ENCODE results near the gene IFT43.
"Not testable (repeated sequence)": the region's sequence is repeated elsewhere in the genome, so short reads cannot be mapped to it uniquely, and the experiment has no call there.

Gene IFT43

DNA sequence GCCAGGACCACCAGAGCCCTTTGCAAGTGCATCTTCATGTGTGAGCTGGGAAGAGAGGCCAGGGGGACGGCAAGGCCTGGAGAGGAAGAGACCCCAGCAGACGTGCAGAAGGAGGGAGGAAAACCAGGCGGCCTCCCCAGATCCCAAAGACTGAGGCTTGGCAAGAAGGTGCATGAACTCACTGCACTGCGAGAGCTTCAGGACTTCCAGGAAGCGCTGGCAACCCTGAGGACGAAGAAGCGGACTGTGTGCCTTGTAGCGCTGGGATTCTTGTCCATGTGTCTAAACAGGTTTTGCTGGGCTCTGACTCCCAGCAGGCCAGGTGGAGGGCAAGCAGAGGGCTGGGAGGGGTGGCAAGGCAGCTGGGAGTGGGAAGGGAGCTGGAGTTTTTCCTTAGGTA, 4.7 kb upstream of the IFT43 start:
- no peak for DNase-seq (ENCODE audit: low read depth, low spot score)

DNA sequence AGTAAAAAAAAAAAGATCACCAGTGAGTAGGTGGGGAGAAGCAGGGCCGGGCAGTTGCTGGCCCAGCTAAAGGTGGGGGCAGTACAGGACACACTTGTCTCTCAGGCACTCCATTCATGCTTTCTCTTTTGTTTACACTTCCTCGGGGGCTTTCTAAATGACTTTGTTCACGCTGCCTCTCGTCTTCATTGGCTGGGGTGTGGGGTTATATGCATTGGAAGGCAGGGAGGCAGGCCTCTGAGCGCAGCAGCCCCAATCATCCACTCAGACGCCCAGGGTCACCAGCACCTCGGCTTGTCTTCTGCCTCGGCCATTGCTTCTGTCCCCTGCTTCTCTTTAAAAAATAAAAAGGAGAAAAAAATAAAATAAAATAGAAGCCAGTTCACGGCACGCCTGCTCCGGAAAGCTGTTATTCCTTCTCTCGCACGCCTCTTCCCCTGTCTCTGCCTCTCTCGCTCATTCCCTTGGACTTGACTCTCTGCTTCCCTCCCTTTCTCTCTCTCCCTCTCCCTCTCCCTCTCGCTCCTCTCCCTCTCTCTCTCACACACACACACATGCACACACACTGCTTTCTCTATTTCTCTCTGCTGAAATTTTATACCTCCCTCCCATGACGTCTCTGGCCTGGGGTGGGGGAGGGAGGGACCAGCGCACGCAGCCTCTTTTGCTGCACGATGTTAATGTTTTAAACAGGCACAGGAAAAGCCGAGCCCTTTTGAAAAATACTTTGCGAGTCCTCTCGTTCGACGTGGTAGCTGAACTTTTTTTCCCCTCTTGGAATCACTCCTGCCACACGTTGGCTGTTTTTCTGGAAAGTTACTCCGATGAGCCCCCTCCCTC, 3.9 kb upstream of the IFT43 start, which contains the start of gene TGFB3:
Gene TGFB3, minus strand, starts transcription at position 570 of the 840 bp plus-strand sequence. CDS start 1,102 bp downstream, outside the sequence.
- no peak for DNase-seq (ENCODE audit: low read depth, low spot score)

DNA sequence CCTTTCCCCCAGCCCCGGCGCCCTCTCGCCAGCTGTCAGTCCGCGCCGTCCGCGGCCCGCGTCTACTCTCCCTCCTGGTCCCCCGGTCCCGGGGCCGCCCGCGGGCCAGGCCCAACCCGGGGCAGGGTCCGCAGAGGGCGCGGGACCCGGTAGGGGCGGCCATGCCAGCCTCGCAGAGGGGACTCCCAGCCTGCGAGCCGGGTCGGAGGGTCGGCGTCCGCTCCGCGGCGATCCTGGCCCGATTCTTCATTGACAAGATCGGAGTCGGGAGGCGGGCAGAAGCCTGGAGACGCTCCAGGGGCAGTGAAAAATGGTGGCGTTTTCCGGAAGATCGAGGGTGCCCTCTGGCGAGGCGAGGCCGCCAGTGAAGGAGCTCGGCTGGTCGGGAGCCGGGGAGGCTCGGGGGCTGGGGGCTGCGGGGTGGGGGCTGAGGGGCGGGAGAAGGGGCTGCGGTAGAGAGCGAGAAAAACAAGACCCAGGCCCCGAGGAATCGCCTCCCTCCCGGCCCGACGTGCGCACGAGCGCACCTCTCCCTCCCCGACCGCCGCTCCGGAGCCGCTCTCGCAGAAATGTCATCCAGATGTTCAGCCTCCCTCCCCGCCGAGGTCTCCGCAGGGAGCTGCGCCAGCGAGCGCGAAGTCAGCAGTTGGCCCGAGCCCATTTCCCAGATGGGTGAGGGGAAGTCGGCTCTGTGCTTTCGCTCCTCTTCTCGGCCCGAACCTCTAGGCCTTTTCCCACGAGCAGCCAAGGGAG, 3.1 kb upstream of the IFT43 start:
- DNase-seq (ENCODE audit: low read depth, low spot score): no peak

DNA sequence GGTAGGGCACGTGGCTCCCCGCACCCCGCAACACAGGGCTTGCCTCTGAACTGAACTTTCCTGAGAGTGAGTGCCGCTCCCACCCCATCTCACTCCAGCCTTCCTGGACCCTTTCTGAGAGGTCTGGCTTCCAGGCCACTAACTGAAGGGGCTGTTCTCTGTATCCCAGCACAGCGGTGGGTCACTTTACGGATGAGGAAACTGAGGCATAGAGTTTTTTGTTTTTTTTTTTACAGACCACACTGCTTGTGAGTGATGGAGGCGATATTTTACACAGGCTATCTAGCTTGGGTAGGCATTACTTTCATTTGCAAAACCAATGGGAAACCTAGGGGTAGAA, 2.6 kb upstream of the IFT43 start:
- DNase-seq (ENCODE audit: low read depth, low spot score): no peak

GRCh38 chr14:75984674-75985073, 889 bp upstream of the IFT43 start:
- no peak for DNase-seq (ENCODE audit: low read depth, low spot score)

GRCh38 chr14:75986439-75986765, 839 bp downstream of the IFT43 start:
- no peak for DNase-seq (ENCODE audit: low read depth, low spot score)

DNA sequence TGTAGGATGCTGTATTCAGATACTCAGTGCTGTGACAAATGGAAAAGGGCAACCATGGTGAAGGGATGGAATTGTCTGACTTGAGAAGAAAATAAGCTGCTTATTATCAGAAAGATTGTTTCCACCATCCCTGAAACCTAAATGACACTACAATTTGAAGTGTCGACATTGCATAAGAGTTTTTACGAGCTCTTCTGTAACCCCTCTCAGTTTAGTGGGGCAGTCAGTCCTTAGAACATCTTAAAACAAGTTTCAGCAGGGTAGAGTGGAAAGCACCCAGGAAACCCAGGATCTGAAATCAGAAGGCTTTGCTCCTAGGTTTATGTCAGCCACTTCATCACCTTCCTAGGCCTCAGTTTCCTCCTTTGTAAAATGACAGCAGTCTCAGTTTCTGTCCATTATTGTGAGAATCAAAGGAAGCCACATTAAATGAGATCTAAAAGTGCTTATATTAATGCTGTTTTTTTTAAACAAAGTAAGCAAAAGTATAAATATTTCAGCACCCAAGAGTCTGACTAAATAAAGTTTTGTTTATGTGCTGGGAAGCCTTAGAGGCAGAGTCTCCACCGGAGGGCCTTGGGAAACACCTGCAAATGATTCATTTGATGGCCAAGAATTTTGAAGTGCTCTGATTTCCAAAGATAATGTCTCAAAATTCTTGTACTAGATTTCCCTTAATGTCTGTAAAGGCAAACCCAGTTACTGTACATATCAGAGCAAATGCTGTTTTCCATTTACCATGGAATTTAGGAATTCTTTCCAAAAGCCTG, 1.8 kb downstream of the IFT43 start:
- DNase-seq (ENCODE audit: low read depth, low spot score): no peak

DNA sequence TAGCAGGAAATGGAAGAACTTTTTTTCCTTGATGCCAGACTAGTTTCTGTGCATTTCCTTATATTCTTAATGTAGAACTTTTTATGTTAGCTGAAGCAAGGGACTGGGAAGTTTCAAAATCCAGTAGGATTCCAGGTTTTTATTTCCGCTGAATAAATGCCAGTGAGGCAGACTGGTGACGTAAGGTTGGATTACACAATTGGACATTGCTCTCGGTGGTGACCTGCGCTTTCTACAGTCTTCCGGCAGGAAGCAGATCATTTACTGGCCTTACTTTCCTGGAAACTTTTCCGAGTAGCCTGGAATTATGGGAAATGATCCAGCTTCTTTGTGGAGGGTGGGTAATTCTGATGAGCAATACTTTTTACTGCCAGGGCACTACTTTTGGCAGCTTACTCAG, 3.6 kb downstream of the IFT43 start:
- no peak for DNase-seq (ENCODE audit: low read depth, low spot score)

DNA sequence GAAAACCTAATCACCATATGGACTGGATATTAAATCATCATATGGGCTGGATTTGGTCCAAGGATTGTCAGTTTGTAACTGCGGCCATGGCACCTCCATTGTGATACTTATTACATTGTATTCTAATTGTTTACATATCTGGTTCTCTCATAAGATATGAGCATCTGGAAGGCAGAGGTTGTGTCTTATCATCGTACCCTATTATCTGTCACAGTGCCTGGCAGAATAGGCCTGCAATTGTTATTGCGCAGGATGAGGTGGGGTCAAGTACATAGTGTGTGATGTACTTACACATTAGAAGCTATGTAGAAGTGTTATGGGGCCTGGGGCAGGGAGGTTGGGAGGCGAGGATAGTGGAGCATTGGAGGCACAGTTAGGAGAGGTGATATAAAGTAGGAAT, 4.7 kb downstream of the IFT43 start:
- no peak for DNase-seq (ENCODE audit: low read depth, low spot score)

DNA sequence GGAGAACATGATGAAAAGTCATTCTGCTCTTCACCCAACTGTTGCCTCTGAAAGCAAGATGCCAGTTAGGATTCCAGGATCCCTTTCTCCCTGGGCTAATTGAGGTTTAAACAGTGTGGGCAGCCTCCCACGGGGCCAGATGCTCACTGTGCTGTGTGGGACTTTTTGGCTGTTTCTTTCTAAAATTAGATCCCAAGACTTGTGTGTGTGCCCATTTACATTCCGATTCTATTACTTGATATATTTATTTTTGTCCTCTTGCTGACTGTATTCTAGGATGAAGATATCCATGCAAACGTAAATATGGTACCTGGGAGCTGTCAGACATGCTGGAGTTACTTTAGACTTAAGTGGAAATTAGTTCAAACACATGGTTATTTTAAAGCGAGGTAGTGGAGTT, 6.2 kb downstream of the IFT43 start:
- DNase-seq (ENCODE audit: low read depth, low spot score): no peak

DNA sequence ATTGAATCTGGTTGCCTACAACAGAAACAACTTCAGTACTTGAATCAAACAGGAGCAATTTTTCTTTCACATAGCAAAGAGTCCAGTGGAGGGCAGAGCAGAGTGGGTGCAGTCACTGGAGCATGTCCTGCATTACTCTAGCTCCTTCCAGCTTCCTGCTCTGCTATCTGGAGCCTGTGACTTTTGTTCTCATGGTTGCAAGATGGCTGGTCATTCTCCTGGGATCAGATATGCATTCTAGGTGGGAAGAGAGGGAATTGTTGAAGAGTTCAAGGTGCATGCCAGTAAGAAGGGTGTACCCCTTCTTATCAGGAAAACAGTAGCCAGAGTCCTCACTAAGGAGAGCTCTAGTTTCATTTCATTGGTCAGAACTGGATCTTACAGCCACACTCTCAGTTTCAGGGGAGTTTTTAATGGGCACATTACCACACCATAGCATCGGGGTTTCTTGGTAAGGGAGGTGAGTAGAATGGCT, 8.0 kb downstream of the IFT43 start:
- no peak for DNase-seq (ENCODE audit: low read depth, low spot score)

- no peak for DNase-seq (ENCODE audit: low read depth, low spot score)
Observed at GRCh38 chr14:75995372-75996041, 9.9 kb downstream of the IFT43 start.

DNA sequence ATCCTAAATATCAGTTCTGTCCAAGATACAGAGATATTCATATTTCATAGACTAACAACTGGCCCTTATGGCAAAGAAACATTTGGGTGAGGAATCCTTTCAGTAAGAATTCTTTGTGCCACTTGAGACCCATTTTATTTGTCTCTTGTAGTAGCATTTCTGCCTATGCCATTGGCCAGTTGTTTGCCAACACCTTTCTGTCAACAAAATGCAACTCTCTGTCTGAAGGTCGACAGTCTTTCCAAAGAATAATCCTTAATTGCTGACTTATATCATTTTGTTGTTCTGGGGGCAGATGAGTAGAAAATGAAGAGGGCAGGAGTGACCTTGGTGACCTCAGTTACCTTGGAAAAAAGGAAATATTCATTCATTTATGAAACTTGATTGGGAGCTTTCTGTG, 10.9 kb downstream of the IFT43 start:
- no peak for DNase-seq (ENCODE audit: low read depth, low spot score)

DNA sequence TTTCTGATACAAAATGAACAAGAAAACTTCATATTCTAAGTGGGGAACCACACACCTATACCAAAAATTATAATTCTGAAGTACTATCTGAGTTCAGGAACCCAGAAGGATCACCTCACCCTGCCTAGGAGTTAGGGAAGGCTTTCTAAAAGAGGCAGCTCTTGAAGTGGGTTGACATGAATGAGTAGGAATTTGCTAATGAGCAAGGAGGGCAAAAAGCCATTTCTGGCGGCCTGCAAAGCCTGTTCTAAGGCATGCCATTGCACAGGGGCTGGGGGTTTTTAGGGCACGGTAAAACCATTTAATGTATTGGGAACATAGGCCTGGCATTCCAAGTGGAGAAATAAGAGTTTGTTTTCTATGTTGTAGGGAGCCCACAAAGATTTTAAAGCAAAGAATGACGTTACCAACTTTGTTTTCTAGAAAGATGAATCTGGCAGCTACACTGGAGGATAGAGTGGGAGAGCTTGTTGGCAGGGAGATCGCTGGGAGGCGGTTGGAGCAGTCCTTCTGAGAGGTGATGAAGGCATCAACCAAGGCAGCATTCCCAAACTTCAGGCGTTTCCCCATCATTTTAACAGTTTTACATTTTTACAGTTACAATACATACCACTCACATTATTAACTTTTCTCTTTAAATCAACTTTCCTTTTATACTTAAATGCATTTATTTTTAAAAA, 14.1 kb downstream of the IFT43 start:
- DNase-seq (ENCODE audit: low read depth, low spot score): no peak

DNA sequence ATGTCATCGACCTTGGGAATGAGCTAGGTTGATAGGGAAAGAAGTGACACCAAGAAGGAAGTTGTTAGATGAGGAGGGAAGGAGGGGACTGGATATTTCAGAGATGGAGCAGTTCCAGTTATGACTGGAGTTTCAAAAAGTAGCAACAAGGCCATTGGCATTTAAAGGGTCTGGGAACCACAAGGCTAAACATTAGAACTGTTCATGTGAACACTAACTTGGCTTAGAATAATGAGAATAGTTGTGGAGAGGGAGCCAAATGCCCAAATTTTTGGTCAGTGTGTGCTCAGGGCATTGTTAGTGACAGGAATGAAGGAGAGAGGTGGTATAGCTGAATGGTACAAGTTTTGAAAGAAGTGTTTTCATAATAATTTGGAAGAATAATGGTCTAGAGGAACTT, 16.8 kb downstream of the IFT43 start:
- DNase-seq (ENCODE audit: low read depth, low spot score): no peak

DNA sequence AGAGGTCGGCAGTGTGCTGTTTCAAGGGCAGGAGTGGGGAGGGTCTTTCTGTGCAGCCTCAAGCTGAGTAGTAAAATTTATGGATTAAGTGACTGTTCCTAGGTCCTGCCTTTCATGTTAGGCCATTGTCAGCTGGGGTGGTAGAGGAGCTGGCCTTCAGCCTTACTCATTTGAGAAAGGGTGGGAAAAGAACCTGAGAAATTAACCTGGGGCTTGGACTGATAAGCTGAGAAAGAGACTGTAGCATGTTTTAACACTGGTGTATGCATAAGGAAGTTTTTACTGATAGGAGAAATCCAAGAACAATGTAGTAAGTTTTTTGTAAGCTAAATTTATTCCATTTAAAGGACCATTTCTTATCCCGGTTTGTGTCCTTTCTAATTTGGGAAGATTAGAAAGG, 20.7 kb downstream of the IFT43 start:
- DNase-seq (ENCODE audit: low read depth, low spot score): no peak

- DNase-seq (ENCODE audit: low read depth, low spot score): no peak
Observed at GRCh38 chr14:76007379-76007778, 21.8 kb downstream of the IFT43 start.

- no peak for DNase-seq (ENCODE audit: low read depth, low spot score)
Observed at GRCh38 chr14:76007852-76008251, 22.3 kb downstream of the IFT43 start.

- not testable (repeated sequence) for DNase-seq (ENCODE audit: low read depth, low spot score)
Observed at GRCh38 chr14:76009627-76010026, 24.1 kb downstream of the IFT43 start.

GRCh38 chr14:76011930-76012329, 26.4 kb downstream of the IFT43 start:
- DNase-seq (ENCODE audit: low read depth, low spot score): no peak

DNA sequence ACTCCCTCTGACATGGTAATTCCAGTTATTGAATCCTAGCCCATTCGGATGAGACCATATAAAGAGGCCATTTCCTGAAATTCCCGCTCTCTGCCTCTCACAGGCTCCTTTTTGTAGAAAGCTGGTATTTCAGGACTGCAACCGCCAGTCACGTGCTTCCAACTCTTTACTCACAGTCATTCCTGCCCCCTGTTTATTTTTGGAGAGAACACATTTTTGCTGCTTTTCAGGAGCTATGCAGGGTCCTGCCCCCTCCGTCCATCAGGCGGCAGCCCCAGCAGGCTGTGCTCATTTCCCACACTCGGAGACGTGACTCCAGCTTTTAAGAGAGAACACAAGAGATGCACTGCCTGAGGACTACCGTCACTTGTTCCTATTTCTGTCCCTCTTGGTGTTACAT, 26.8 kb downstream of the IFT43 start:
- no peak for DNase-seq (ENCODE audit: low read depth, low spot score)

Data from iPS DF 19.7 (cell line).